PC-9 (cell line): ENCODE results near the gene SMIM43.

Experiments
- EZH2 ChIP-seq: fragments of 200-600 bp; sonication (generic); IDR thresholded peaks from 2 replicates; pipeline ENCODE4 v1.8.0; 2017; ENCODE audit warnings: antibody characterized with exemption, low read depth
- TF ChIP-seq, protein P1 (sequence below): fragments of 200-600 bp; sonication (generic); conservative IDR thresholded peaks from 2 replicates; pipeline ENCODE4 v1.6.1; 2017; ENCODE audit warnings: mixed run types, antibody characterized with exemption, mild to moderate bottlenecking, moderate library complexity

GRCh38 chr4:121749225-121749624, 15.7 kb downstream of the SMIM43 start:
- TF ChIP-seq EZH2, result no peak
- TF ChIP-seq, protein P1, sequence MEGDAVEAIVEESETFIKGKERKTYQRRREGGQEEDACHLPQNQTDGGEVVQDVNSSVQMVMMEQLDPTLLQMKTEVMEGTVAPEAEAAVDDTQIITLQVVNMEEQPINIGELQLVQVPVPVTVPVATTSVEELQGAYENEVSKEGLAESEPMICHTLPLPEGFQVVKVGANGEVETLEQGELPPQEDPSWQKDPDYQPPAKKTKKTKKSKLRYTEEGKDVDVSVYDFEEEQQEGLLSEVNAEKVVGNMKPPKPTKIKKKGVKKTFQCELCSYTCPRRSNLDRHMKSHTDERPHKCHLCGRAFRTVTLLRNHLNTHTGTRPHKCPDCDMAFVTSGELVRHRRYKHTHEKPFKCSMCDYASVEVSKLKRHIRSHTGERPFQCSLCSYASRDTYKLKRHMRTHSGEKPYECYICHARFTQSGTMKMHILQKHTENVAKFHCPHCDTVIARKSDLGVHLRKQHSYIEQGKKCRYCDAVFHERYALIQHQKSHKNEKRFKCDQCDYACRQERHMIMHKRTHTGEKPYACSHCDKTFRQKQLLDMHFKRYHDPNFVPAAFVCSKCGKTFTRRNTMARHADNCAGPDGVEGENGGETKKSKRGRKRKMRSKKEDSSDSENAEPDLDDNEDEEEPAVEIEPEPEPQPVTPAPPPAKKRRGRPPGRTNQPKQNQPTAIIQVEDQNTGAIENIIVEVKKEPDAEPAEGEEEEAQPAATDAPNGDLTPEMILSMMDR, result no peak
